K562 (cell line): ENCODE measurements around the gene FAM171A1. TPM values are rescaled to one million over a fixed set of nuclear protein-coding genes. Genes with fewer than 3 reads are reported as not detected.

Experiments
- ATAC-seq: fragments of 200-7000 bp; cut with Tn5 transposase; 3 replicates; pipeline ENCODE4 v1.9.1; 2020; ENCODE audit warnings: moderate library complexity
- BruUV-seq: library from RNA; stranded (reverse); fragments of 400-500 nt; replicated peaks from 2 replicates; lab custom pipeline; 2021; lab: Mats Ljungman, UMichigan
- CTCF ChIA-PET: fragments of 300-600 bp; formaldehyde crosslinking; extraction: SDS; loops from one replicate; lab custom pipeline; 2021; ENCODE audit warnings: low intra/inter-chr PET ratio; lab: Yijun Ruan, JAX
- POLR2A ChIA-PET: fragments of 300-600, 350-650 bp; sonication (Branson Sonifier 250); formaldehyde crosslinking; extraction: SDS; loops from one replicate; lab custom pipeline; 2021; ENCODE audit warnings: antibody characterized with exemption, inconsistent platforms; lab: Yijun Ruan, JAX
- DNase-seq, 4 experiments: peaks; one replicate each; pipeline versions ENCODE4 v3.0.0 to v3.0.0-alpha.2; 2011 to 2018; ENCODE audit warnings: low spot score in 3 of 4, mixed read lengths in 3 of 4; ENCODE audit errors: extremely low read depth in 1 of 4
- FAIRE-seq: peaks from 2 replicates; lab custom pipeline; 2011; peaks lifted over from hg19 to GRCh38; lab: Jason Lieb, UNC
- H2AFZ ChIP-seq: 2 replicates; pipeline ENCODE4 v1.6.0; 2011; ENCODE audit warnings: low read depth, low read length, control low read depth, inconsistent platforms
- H3K27ac ChIP-seq: fragments of 200-600 bp; 3 replicates; pipeline ENCODE4 v1.8.0; 2011; ENCODE audit warnings: low read depth, mild to moderate bottlenecking, control low read depth, inconsistent platforms, low read length, moderate library complexity, mixed read lengths; ENCODE audit errors: extremely low read depth
- H3K27me3 ChIP-seq, 2 experiments: fragments of 300-600 bp in 1 of 2; 2 replicates in 1 of 2; 3 replicates in 1 of 2; pipeline versions ENCODE4 v1.6.0 to v1.8.0; 2011; ENCODE audit warnings: inconsistent platforms in 2 of 2, low read length in 2 of 2, mild to moderate bottlenecking in 1 of 2, mixed read lengths in 1 of 2, moderate library complexity in 1 of 2; ENCODE audit not compliant: control insufficient read depth in 2 of 2, insufficient read depth in 2 of 2
- H3K36me3 ChIP-seq: fragments of 300-600 bp; 3 replicates; pipeline ENCODE4 v1.8.0; 2011; ENCODE audit warnings: mild to moderate bottlenecking, low read length, inconsistent platforms; ENCODE audit not compliant: control insufficient read depth, insufficient read depth
- H3K4me1 ChIP-seq, 2 experiments: fragments of 200-600 bp in 1 of 2; replicated peaks in 1 of 2; 2 replicates in 1 of 2; 3 replicates in 1 of 2; pipeline versions ENCODE4 v1.5.1 to v1.8.0; 2011; ENCODE audit warnings: inconsistent platforms in 2 of 2, low read length in 2 of 2, mild to moderate bottlenecking in 1 of 2, mixed read lengths in 1 of 2, moderate library complexity in 1 of 2; ENCODE audit not compliant: control insufficient read depth in 2 of 2, insufficient read depth in 2 of 2
- H3K4me2 ChIP-seq: 2 replicates; pipeline ENCODE4 v1.6.1; 2011; ENCODE audit warnings: low read length, control low read depth, inconsistent platforms, mixed read lengths; ENCODE audit not compliant: insufficient read depth
- H3K4me3 ChIP-seq: fragments of 200-600 bp; sonication (generic), shearing (Covaris generic); 2 replicates; pipeline ENCODE4 v1.5.1; 2016; ENCODE audit warnings: control low read depth, inconsistent platforms
- H3K79me2 ChIP-seq: fragments of 200-600 bp; 3 replicates; pipeline ENCODE4 v1.8.0; 2011; ENCODE audit warnings: low read length, inconsistent platforms; ENCODE audit not compliant: control insufficient read depth, insufficient read depth
- H3K9ac ChIP-seq, 2 experiments: 2 replicates each; pipeline versions ENCODE4 v1.6.0 to v1.6.1; 2011; ENCODE audit warnings: low read depth in 2 of 2, low read length in 2 of 2, control low read depth in 1 of 2, inconsistent platforms in 1 of 2, mild to moderate bottlenecking in 1 of 2, mixed read lengths in 1 of 2; ENCODE audit not compliant: insufficient read depth in 1 of 2
- H3K9me1 ChIP-seq: one replicate; pipeline ENCODE4 v1.6.0; 2011; ENCODE audit warnings: inconsistent platforms, mild to moderate bottlenecking, low read length, moderate library complexity; ENCODE audit not compliant: control insufficient read depth, insufficient read depth
- H3K9me3 ChIP-seq: replicated peaks from 2 replicates; pipeline ENCODE4 v1.5.1; 2011; ENCODE audit warnings: low read depth, low read length, inconsistent platforms; ENCODE audit not compliant: control insufficient read depth, insufficient read depth
- H4K20me1 ChIP-seq: replicated peaks from 2 replicates; pipeline ENCODE4 v1.6.1; 2011; ENCODE audit warnings: low read length, inconsistent platforms, mixed read lengths; ENCODE audit not compliant: control insufficient read depth, insufficient read depth
- BCOR ChIP-seq: fragments of 450-650 bp; IDR thresholded peaks from 2 replicates; pipeline ENCODE4 v1.6.1; 2016
- E2F6 ChIP-seq, 2 experiments: IDR thresholded peaks; 2 replicates each; pipeline ENCODE4 v1.6.1; 2011; ENCODE audit warnings: borderline replicate concordance in 1 of 2, control low read depth in 1 of 2, low read depth in 1 of 2, low read length in 1 of 2, mild to moderate bottlenecking in 1 of 2, mixed read lengths in 1 of 2, moderate library complexity in 1 of 2; ENCODE audit not compliant: insufficient read depth in 1 of 2, insufficient read length in 1 of 2, poor library complexity in 1 of 2, severe bottlenecking in 1 of 2; ENCODE audit errors: extremely low read depth in 1 of 2
- HNRNPL ChIP-seq: fragments of 200-400 bp; formaldehyde crosslinking; IDR thresholded peaks from 2 replicates; pipeline ENCODE4 v1.6.1; 2017; ENCODE audit warnings: low read depth, mild to moderate bottlenecking, low read length
- MAX ChIP-seq: sonication (generic); formaldehyde crosslinking; IDR thresholded peaks from 2 replicates; pipeline ENCODE4 v1.9.0; 2022; ENCODE audit warnings: mild to moderate bottlenecking, missing genetic modification reagents
- PHF8 ChIP-seq: fragments of 200-600 bp; sonication (generic); IDR thresholded peaks from 2 replicates; pipeline ENCODE4 v1.6.1; 2012; ENCODE audit warnings: mixed run types, mild to moderate bottlenecking, inconsistent platforms, low read length, moderate library complexity, borderline replicate concordance
- POLR2G ChIP-seq: fragments of 200-400 bp; formaldehyde crosslinking; IDR thresholded peaks from 2 replicates; pipeline ENCODE4 v1.6.1; 2017; ENCODE audit warnings: low read depth, mild to moderate bottlenecking, antibody characterized with exemption, low read length, moderate library complexity
- RBBP5 ChIP-seq: fragments of 200-600 bp; sonication (generic); IDR thresholded peaks from 2 replicates; pipeline ENCODE4 v1.6.1; 2012; ENCODE audit warnings: borderline replicate concordance, mild to moderate bottlenecking, low read length, control low read depth, inconsistent platforms; ENCODE audit not compliant: insufficient read depth, poor library complexity, severe bottlenecking
- SIN3A ChIP-seq, 2 experiments: fragments of 150-350 bp in 1 of 2; IDR thresholded peaks; 2 replicates each; pipeline ENCODE4 v1.6.1; 2011 to 2016; ENCODE audit warnings: borderline replicate concordance in 2 of 2, low read depth in 2 of 2, low read length in 2 of 2, mild to moderate bottlenecking in 2 of 2, moderate library complexity in 2 of 2; ENCODE audit not compliant: control insufficient read depth in 1 of 2
- ZBTB11 ChIP-seq, 3 experiments: fragments of 200-800 bp in 1 of 3; fragments of 250-450 bp in 1 of 3; fragments of 450-650 bp in 1 of 3; sonication (Bioruptor Pico) in 1 of 3; sonication (Bioruptor generic) in 1 of 3; formaldehyde crosslinking in 1 of 3; IDR thresholded peaks; 2 replicates each; pipeline versions ENCODE4 v1.6.1 to v1.8.0; 2016 to 2022; ENCODE audit warnings: mild to moderate bottlenecking in 2 of 3, missing genetic modification characterization in 2 of 3, missing compliant biosample characterization in 1 of 3, moderate library complexity in 1 of 3
- ZFX ChIP-seq: sonication (generic); formaldehyde crosslinking; IDR thresholded peaks from 2 replicates; pipeline ENCODE4 v1.8.0; 2022; ENCODE audit warnings: mild to moderate bottlenecking, missing genetic modification reagents, moderate library complexity
- ZNF639 ChIP-seq, 2 experiments: fragments of 200-800 bp in 1 of 2; sonication (Bioruptor generic) in 1 of 2; sonication (generic) in 1 of 2; formaldehyde crosslinking in 1 of 2; IDR thresholded peaks in 1 of 2; conservative IDR thresholded peaks in 1 of 2; 2 replicates each; pipeline versions ENCODE4 v1.5.0 to v1.6.1; 2016 to 2020; ENCODE audit warnings: missing compliant biosample characterization in 1 of 2, missing genetic modification characterization in 1 of 2, missing genetic modification reagents in 1 of 2
- WGBS: fragments of 100-300 bp; shearing (Covaris generic); methylation state at CpG from one replicate; pipeline ENCODE4 v1.1.6; 2016; ENCODE audit warnings: low coverage, mixed read lengths; ENCODE audit not compliant: insufficient coverage; ENCODE audit errors: missing lambda C conversion rate; 5-methylcytosine and 5-hydroxymethylcytosine counted together
- in situ Hi-C: fragments of 300-500 bp; cut with MboI; formaldehyde crosslinking; loops from 4 replicates; pipeline ENCODE4 v1.15.0; 2018; ENCODE audit warnings: inconsistent platforms, mixed read lengths
- intact Hi-C: fragments of 100-400 bp; cut with micrococcal nuclease; formaldehyde crosslinking; loops from 2 replicates; pipeline ENCODE4 v1.14.2; 2022
- polyA plus RNA-seq, 8 experiments: library from polyadenylated mRNA; depleted of rRNA in 4 of 8; stranded (reverse) in 5 of 8; unstranded in 3 of 8; fragments of >200 nt; fragmentation: Nextera tagmentation in 2 of 8; fragmentation: Illumina TruSeq in 1 of 8; extraction: Ambion mirVana in 2 of 8; extraction: Trizol in 1 of 8; gene quantifications; 2 replicates each; pipeline versions ENCODE4 v1.2.1 to v1.2.3, GENCODE V29; 2011 to 2014; ENCODE audit warnings: inconsistent platforms in 1 of 8, missing spikeins in 1 of 8
- total RNA-seq, 7 experiments: library from RNA; depleted of rRNA in 6 of 7; stranded (reverse); fragments of >200 nt in 6 of 7; fragmentation: Illumina TruSeq in 2 of 7; extraction: Trizol in 2 of 7; gene quantifications; 2 replicates each; pipeline versions ENCODE4 v1.2.1 to v1.2.3, GENCODE V29; 2011 to 2021; ENCODE audit warnings: low replicate concordance in 1 of 7

FAM171A1 gene
- total and polyA plus RNA-seq, 9 of the 15 experiments (the other 6 are each of a cell fraction or from before 2014, with no cell fraction given): 0.51 to 8.2 (median 4.8) TPM

- DNase-seq: peak; percentile 11 to 52 (median 32)
- peak overlapping the region; percentile 42 to 79; a peak in 3 of 4 replicates for H3K9ac ChIP-seq
- BruUV-seq: no TSS peak
- no peaks in the 10 kb centered on the region for H4K20me1 ChIP-seq
- H3K27ac ChIP-seq: no peak overlapping the region
- in situ Hi-C loops: no loop called here
- H3K79me2 ChIP-seq: no peaks in the 10 kb centered on the region; the same call in 2 of the 3 replicates
- ChIA-PET POLR2A (interaction anchor here (0.6 to 0.8 kb wide), 3 partner anchors 16 to 1980 kb away, joined by 3 to 4 read pairs (median 4); no protein-coding TSS in a partner anchor), CTCF (interaction anchor here (0.6 kb wide), 1 partner anchor 1406 kb away, joined by 3 read pairs; no protein-coding TSS in a partner anchor)
- no peaks in the 10 kb centered on the region for H3K9me1 ChIP-seq
- H2AFZ ChIP-seq: no peak overlapping the region
- H3K9me3 ChIP-seq: no peaks in the 10 kb centered on the region
- no peaks in the 10 kb centered on the region for H3K36me3 ChIP-seq
- H3K4me3 ChIP-seq: peak overlapping the region; percentile 44
- 1% methylated on average over 36 of the region's 65 CpGs for WGBS
- peaks cover 0 to 15% of the 10 kb centered on the region in 2 experiments; a peak in 3 of 5 replicates for H3K4me1 ChIP-seq
- FAIRE-seq: no peak
- intact Hi-C loops: loop anchor here (5.0 kb wide), 1 partner anchor 108 kb away; no protein-coding TSS in a partner anchor
- H3K4me2 ChIP-seq: peak overlapping the region; percentile 53
- H3K27me3 ChIP-seq: peaks cover 9 to 28% of the 10 kb centered on the region in 2 experiments
- peak; percentile 65 for ATAC-seq
- TF ChIP-seq MAX (CRISPR knock-in tag) (peak; percentile 56), HNRNPL (no peak), ZNF639 (CRISPR knock-in tag; conservative IDR thresholded peaks at IDR 0.05 in 1 of 2, IDR thresholded peaks at IDR 0.05 in 1 of 2) (0 out of 4 replicates have a peak, but pooled peaks of 1 of the 2 experiments have one; percentile 28), PHF8 (peak; percentile 42; the same call in 1 of the 2 replicates), SIN3A (IDR thresholded peaks at IDR 0.05; ENCODE audit: borderline replicate concordance in 2 of 2, control insufficient read depth in 1 of 2, low read depth in 2 of 2, low read length in 2 of 2) (no peak), ZFX (peak; percentile 55), POLR2G (peak; percentile 52; the same call in 1 of the 2 replicates), E2F6 (IDR thresholded peaks at IDR 0.05; ENCODE audit: borderline replicate concordance in 1 of 2, extremely low read depth in 1 of 2, insufficient read depth in 1 of 2, insufficient read length in 1 of 2, low read depth in 1 of 2, low read length in 1 of 2, poor library complexity in 1 of 2, severe bottlenecking in 1 of 2) (peak in 1 of 2 experiments; percentile 29), ZBTB11 (CRISPR knock-in tag; IDR thresholded peaks at IDR 0.05) (0 out of 6 replicates have a peak, but pooled peaks of 1 of the 3 experiments have one; percentile 35), BCOR (no peak), RBBP5 (peak; percentile 61)
These were observed 755 bp downstream of the FAM171A1 start for GRCh38 chr10:15370212-15370855.
